NCI-H1092 treated with DMSO at 0.1 percent for 48 hours (cell line): Measurements from ENCODE around the gene TRH.
"Not testable (repeated sequence)": the region's sequence is repeated elsewhere in the genome, so short reads cannot be mapped to it uniquely, and the experiment has no call there.

Source experiments
- DNase-seq: peaks from one replicate; lab custom pipeline; 2025; lab: John Stamatoyannopoulos, UW

TRH gene

DNA sequence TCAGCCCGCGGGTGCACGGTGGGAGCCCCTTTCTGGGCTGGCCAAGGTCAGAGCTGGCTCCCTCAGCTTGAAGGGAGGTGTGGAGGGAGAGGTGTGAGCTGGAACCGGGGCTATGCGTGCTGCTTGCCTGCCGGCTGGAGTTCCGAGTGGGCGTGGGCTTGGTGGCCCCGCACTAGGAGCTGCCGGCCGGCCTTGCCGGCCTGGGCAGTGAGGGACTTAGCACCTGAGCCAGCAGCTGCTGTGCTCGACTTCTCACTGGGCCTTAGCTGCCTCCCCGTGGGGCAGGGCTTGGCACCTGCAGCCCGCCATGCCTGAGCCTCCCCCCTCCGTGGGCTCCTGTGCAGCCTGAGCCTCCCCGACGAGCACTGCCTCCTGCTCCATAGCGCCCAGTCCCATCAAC lies 36.0 kb downstream of the TRH start:
- no peak for DNase-seq

DNA sequence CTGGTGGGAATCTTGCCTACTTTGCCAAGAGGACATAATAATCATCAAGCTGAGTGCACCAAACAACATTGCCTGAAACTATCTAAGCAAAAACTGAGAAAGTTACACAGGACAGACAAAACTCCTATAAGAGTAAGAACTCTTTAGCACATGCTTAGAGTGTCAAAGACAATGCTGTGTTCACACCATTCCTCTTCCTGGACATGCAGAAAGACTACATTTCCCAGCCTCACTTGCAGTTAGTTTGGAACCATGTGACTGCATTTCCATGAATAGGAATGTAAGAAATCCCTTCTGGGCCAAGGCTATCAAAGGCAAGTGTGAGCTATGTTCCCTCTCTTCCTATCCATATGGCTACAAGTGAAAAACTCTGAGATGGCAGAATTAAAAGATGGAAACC lies 37.6 kb downstream of the TRH start:
- DNase-seq: not testable (repeated sequence)

DNA sequence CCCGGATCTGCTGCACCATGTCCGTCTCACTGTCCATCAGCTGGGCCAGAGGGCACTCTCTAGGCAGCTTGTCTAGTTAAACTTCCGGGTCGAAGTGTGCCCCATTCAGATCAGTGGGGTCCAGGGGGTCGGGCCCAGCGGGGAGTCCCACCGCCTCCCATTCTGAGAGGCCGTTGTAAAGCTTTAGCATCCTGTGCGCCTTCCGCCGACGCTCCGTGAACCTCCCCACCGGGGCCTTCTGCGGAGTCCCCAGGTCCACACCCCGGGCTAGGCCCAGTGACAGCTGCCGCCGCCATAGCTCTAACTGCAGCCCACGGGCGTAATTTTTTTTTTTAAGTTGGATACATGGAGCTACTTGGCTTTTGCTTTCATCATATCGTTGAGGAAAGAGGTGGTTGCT lies 38.7 kb downstream of the TRH start:
- not testable (repeated sequence) for DNase-seq

DNA sequence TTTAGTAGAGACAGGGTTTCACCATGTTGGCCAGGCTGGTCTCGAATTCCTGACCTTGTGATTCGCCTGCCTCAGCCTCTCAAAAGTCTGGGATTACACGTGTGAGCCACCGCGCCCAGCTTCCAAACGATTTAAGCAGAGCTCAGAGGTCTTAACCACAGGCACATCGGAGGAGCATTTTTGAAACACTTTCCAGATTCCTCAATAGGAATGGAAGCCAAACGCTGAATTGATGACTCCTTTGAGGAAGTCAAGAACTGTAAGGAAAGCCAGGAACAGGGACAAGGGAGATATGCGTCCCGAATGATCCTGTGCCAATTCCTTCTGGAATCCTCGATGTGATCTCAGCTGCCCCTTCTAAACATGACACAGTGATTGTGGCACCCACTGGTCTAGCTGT lies 40.0 kb downstream of the TRH start:
- no peak for DNase-seq

DNA sequence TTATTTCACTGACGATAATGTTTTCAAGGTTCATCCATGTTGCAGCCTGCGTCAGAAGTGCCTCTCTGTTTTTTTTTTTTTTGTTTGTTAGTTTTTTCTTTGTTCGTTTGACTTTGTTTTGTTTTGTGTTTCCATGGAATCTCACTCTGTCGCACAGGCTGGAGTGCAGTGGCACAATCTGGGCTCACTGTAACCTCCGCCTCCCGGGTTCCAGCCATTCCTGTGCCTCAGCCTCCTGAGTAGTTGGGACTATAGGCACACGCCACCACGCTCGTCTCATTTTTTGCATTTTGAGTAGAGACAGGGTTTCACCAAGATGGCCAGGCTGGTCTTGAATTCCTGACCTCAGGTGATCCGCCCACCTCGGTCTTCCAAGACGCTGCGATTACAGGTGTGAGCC lies 43.1 kb downstream of the TRH start:
- DNase-seq: not testable (repeated sequence)

DNA sequence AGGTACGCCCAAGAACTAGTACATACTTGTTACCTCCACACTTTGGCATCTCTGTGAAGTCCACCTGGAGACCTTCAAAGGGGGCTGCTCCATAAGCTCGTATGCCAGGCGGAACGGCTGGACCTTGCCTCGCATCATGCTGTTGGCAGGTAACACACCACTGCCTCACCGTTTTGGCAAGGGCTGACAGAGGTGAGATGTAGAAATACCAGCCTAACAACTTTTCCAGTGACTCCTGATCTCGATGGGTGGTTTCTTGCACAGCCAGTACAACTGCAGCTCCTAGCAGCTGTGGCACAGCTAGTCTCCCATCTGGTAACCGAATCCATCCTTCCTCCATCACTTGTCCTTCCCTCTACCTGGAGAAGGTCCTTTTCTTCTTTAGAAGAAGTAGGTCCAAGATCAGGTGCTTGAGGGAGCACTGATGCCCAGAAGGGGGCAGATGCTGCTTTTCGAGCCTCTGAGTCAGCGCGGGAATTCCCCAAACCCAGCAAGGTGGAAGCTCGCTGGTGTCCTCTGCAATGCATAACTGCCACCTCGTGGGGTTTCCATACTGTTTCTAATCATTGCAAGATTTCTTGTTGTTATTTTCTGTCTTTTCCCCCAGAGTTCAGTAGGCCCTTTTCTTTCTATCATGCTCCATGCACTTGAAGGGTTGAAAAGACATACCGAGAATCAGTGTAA lies 51.8 kb downstream of the TRH start:
- not testable (repeated sequence) for DNase-seq

DNA sequence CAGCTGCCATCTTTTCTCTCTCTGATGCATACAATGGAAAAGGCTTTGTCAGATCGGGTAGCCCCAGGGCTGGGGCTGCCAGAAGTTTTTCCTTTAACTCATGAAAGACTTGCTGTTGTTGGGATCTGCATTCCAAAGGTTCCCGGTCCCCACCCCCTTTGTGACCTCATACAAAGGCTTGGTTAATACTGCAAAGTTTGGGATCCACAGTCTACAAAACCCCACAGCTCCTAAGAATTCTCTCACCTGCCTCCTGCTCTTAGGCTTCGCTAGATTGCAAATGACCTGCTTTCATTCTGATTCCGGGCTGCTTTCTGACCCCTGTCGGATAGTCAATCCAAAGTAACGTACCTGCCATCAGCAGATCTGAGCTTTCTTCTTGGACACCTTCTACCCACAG lies 52.9 kb downstream of the TRH start:
- DNase-seq: not testable (repeated sequence)
